GM18870 (cell line): ENCODE results near the gene COG7.
"Not testable (repeated sequence)": the region's sequence is repeated elsewhere in the genome, so short reads cannot be mapped to it uniquely, and the experiment has no call there.

ENCODE experiments used
- ATAC-seq: cut with Tn5 transposase; IDR thresholded peaks from one replicate; pipeline ENCODE4 v1.9.1; 2021; ENCODE audit warnings: moderate library complexity; ENCODE audit not compliant: unreplicated experiment

COG7 gene

DNA sequence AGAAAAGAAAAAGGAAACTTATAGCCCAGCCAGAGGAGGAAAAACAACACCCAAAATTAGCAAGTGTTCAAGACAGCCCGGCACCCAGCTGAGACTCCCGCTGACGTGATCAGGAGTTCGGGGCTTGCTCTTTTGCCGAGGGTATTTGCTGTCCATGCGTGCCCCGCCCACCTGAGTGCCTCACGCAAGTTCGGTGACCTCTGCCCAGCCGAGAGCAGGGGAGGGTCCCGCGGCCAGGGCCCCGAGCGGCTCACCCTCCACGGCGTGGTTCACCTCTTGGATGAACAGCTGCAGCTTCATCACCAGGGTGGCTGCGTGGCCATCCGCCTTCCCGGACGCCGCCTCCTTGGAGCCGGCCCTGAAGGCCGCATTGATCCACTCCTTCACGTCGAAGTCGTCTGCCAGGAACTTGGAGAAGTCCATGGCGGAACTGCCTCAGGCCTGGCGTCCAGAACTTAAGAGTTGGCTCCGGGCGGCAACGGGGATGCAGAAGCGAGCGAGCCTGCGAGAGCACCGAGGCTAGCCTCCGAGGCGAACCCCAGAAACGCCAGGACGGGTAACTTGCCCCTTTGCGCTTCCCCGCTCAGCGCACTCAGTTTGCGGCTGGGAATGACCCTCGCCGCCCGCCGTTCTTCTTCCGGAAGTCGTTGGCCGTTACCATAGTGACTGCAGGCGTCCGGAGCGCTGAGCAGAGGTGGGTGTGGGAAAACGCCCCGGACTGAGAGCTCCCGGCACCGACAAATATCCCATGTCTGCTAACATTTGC lies at the start of gene COG7:
COG7 (minus strand) TSS at position 618 of the 766 bp plus-strand sequence; CDS start at position 423, 195 bp downstream.
- peak; percentile 63 for ATAC-seq

DNA sequence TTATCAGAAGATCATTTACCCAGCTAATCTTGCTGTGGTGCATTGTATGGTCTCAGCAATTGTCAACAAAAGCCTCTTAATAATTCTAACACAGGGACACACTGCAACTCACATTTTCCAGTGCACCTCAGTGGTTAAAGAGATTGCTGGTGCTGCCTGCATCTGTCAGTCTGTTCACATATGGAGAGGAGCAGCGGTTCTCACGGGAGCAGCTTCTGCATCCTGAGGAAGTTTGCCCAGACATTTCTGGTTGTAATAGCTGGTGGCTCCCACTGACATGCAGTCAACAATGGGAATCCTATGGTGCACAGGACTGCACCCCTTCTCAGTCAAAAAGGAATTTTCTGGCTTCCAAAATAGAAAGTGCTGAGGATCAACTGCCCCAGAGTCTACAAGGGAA lies 49.5 kb upstream of the COG7 start:
- no peak for ATAC-seq

DNA sequence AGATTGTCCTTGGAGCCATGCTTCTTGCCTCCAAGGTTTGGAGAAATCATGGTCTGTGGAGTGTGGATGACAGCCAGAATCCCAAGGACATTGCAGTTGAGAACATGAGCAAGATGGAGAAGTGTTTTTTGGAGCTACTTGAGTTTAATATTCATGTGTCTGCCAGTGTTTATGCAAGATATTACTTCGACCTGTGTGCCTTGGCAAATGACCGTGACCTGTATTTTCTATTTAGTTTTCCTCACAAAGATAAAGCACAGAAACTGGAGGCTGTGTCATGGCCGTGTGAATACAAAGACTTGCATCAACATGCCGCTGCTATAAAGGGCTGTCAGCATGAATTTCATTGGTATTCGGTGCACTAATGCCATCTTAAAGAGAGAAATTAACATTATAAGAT lies 48.3 kb upstream of the COG7 start:
- no peak for ATAC-seq

DNA sequence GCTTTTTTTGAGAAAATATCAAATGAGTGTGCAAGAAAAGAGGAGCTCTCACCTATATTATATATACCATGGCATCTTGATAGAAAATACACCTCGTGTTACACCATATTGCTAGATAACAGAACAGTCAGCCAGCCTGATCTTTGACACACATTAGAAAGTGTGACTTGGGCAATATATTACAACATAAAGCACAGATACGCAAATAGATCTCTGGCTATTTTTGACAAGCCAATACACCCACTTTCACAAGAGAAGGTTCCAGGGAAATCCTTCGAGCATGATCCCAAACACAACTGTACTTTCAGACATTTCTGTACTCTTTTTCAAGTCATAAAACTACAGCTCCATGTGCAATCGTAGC lies 47.9 kb upstream of the COG7 start:
- no peak for ATAC-seq

DNA sequence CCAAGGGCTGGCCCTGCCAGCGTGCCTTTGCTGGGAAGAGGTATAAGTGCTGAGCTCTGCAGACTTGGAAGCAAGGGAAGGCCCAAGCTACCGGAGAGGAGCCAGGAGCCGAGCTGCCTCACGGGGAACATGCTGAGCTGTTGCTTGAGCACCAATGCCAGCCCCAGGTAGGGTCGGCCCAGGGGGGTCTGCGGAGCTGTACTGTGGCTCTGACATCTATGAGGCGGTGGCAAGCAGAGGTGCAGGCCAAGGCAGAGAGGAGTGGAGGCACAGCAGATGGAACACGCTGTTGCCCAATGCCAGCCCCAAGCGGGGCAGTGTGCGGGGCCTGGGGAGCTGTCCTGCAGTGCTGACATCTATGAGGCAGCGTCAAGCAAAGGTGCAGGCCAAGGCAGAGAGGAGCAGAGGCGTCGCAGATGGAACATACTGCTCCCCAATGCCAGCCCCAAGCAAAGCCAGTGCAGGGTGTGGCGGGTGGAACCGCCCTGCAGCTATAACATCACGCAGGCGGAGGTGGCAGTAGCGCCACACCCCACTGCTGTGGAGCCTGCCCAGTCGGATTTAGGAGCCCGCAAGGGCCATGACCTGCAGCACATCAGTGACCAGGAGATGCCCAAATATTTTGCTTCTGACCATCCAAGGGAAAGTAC lies 47.3 kb upstream of the COG7 start:
- ATAC-seq: no peak

DNA sequence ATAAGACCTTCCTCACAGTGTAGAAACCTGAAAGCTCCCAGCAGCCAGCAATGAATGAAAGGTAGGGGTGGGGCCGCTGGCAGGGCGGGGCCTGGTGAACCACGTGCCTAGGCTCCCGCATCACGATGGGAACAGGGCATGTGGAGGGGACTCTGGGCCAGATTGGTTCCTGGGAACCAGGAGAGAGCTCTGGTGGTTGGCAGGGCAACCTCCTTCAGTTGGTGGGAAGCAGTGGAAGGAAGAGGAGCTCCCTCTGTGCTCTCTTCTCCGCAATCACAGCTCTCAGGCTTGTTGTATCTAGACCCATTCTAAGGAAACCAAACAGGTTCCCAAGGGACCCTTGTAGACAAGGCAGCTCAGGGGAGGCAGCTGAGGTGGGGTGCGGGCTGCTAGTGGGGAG lies 46.8 kb upstream of the COG7 start:
- no peak for ATAC-seq

DNA sequence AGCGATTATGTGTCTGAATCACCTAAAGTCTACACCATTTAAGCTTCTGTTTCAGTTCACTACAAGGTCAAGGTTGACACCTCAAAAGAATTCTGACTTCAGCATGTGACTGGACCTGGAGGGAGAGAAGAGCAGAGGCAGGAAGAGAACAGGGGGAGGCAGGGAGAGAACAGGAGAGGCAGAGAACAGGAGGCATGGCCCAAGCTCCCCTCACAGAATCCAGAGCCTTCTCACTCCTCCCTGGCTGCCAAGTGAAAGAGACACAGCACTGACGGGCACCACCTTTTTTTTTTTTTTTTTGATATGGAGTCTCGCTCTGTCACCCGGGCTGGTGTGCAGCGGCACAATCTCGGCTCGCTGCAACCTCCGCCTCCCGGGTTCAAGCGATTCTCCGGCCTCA lies 45.9 kb upstream of the COG7 start:
- no peak for ATAC-seq

DNA sequence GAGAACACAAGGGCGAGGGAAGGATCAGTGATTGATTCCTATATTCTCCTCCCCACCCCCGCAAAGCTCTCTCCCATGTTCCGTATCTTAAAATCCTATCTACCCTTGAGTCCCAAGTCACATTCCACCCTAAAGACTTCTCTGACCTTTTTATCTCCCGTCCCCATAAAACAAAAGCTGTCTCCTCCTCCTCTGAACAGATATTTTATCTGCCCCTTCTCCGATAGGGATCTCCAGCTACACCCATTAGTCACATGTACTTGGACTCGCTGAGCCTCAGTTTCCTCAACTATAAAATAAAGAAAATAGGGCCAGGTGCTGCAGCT lies 44.5 kb upstream of the COG7 start:
- ATAC-seq: no peak

DNA sequence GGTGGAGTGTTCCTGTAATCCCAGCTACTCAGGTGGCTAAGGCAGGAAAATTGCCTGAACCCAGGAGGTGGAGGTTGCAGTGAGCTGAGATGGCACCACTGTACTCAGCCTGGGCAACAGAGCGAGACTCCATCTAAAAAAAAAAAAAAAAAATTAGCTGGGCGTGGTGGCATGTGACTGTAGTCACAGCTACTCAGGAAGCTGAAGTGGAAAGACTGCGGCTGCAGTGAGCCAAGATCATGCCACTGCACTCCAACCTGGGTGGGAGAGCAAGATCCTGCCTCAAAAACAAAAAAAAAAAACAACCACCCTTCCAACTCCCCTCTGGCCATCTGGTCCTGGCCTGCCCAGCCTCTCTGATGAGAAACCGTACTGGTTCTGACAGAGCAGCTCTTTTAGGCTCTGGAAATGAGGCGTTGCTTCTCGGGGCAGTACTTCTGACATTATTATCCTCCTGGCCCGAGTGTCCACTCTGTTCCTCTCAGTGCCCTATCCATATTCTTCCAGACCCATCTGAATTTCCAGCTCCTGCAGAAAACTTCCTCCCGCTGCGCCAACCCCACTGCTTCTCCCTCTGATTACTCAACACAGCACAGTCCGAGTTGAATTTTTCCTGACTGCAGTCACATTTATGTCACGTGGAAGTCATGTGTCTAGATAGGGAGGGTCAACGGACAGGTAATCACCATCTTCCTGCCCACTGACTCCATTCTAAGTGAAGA lies 44.0 kb upstream of the COG7 start:
- no peak for ATAC-seq

DNA sequence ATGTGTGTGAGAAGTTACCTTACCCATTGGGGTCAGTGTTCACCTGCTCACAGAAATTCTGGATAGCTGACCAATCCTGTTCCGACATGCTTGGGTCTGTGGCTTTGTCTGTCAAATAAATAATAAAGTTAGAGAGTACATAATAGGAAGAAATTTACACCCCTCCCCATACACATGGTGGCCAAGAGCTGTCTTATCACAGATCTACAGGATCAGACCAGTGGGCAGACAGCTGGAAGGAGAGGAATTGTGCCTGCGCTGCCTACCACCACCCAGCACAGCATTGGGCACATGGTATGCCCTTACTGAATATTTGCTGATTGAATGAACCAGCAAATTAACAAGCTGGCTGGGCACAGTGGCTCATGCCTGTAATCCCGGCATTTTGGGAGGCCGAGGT lies 42.7 kb upstream of the COG7 start:
- no peak for ATAC-seq

DNA sequence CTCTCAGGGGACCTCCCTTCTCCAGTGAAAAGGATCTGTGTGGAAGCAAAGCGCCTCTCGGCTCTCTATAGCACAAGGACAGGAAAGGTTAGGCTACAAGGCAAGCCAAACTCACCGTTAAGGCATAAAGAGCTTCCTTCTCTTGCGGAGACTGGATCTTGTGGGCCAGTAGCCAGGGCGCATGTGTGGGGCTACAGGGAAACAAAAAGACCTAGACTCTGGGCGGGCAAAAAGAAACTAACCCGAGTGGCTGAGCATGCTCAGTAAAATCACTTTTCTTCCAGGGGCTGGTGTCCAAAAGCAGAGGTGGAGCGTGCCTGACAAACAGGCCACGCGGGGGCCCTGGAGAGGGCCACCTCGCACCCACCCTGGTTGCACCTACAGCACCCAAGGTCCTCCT lies 41.2 kb upstream of the COG7 start:
- no peak for ATAC-seq

DNA sequence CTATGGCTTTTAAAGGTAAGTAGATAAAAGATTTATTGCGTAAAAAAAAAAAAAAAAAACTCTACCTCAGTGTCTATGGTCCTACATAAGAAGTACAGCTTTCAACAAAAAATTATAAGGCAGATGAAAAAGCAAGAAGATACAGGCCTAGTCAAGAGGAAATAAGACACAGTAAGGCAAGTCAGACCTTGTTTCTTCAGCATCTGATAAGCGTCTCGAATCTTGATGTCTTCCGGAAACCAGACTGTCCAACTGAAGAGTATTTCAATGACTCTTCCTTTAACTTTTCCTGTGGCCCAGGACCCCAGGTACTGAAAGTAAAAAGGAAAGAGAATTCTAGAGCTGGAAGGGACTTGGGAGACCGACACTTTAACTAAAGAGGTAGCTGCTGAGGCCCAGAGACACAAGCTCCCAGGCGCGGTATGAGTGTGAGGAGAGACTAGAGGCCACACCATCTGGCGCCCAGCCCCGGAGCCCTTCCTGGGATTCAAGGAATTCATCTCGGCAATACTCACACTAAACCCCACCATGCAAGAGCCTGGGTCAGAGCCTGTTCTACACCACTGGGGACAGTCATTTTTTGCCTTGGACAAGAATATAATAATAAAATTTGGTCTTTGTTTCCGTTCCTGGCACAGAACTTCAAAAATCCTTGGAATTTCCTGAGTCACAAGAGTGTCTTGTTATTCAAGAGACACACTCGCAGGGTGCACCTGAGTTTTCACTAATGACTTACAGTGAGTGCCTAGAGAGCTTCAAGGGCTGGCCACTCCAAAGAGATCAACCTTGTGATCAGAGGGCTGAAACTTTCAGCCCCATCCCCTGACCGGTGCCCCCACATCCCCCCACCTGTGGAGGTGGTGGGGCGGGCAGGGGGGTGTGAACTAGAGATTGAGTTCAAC lies 38.8 kb upstream of the COG7 start:
- no peak for ATAC-seq

DNA sequence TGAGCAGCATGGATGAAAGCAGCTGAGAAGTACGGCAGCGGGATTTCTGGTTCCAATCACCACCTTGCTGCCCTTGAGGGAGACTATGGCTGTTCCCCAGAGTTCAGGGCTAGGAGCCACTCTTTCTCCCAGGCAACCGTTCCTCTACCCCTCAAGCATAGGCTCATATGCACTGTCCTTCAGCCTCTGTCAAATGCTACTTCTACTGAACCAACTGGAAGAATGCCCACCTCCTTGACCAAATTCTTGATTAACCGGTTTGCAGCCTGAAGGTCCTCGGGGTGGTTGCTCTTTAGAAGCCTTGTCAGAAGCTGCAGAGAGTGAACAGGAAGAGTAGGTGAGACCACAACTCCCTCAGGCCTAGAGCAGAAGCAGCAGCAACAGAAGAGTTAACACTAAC lies 33.5 kb upstream of the COG7 start:
- ATAC-seq: no peak

DNA sequence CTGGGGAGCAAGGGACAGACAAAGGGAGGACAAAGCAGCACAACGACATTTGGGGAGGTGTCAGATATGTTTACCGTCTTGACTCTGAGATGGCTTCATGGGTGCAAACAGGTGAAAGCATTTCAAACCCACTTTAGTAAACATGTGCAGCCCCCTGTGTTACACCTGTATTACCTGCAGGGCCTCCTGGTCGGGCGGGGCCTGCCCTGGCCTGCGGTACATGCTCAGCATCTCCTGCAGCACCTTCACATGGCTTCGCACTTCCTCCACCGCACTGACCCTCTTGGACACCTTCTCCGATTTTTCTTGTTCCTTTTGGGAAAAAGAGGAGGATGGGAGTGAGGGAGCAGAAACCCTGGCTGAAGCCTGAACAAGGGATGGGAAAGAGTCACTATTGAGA lies 32.9 kb upstream of the COG7 start:
- no peak for ATAC-seq

DNA sequence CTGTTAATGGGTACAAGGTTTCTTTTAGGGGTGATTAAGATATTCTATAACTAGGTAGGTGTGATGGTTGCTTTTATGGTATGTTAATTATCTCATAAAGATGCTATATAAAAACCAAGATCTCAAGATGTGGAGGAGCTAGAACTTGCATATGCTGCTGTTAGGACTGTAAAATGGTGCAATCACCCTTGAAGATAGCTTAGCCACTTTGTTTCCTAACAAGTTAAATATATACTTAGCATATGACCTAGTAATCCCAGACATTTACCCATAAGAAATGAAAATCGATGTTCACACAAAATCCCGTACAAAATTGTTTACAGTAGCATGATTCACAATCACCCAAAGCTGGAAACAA lies 32.2 kb upstream of the COG7 start:
- ATAC-seq: no peak

DNA sequence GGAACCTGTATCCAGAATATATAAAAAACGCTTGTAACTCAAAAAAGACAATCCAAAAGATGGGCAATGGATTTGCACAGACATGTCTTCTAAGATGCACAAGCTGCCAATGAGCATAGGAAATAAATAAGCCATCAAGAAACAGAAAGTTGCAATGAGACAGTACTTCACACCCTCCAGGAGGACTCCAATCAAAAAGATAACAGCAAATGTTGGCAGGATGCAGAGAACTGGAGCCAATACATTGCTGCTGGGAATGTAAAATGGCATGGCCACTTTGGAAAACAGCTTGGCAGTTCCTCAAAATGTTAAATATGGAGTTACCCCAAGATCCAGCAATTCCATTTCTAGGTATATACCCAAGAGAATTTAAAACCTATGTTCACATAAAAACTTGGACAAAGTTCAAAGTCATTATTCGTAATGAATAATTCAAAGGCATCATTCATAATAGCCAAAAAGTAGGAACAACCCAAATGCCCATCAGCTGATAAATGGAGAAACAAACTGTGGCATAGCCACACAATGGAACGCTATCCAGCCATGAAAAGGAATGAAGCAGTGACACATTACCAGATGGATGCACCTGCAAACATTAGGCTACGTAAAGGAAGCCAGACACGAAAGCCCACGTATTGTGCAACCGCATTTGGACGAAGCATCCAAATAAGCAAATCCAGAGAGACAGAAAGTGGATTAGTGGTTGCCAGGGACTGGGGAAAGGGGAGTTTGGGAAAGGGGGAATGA lies 31.7 kb upstream of the COG7 start:
- ATAC-seq: no peak

DNA sequence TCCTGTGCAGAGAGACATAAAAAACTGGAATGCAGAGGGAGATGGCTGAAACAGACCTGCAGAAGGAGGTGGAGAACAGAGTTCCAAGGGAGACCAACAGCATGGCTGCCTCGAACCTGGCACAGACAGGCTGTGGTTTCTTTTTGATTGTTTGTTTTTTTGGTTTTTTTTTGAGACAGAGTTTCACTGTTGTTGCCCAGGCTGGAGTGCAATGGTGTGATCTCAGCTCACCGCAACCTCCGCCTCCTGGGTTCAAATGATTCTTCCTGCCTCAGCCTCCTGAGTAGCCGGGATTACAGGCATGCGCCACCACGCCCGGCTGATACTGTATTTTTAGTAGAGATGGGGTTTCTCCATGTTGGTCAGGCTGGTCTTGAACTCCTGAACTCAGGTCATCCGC lies 30.5 kb upstream of the COG7 start:
- not testable (repeated sequence) for ATAC-seq

DNA sequence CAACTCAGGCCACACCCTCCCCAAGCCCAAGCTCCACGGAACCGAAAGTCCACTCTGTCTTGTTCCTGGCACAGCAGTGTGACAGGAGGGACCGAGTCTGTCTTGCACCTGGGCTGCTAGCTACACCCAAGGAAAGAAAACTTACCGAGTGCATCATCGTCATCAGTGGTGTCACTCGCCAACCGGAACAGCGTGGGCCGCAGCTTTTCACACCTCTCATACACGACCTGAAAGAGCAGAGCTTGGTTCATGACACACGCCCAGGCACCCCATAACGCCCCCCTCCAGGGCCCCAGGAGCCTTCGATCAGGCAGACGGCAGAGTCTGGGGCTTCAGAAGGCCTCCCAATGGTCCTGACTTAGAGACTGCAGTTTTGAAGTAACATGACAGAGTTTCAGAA lies 29.8 kb upstream of the COG7 start:
- ATAC-seq: no peak

DNA sequence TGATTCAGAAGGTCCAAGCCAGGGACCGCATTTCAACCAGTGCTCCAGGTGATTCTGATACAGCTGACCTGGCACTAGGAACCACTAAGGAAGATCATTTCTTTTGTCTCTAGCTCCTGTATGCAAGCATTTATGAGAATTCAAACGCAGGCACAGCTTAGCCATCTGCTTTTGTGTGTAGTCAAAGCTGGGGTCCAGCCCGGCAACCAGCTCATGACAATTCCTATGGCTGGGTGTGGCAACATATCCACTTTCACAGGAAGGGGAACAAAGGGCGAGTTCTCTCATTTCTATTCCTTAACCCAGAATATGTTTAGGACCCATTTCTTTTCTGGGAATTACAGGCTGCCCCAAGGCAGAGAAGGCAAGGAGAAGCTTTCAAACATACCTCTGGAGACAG lies 27.3 kb upstream of the COG7 start:
- no peak for ATAC-seq

DNA sequence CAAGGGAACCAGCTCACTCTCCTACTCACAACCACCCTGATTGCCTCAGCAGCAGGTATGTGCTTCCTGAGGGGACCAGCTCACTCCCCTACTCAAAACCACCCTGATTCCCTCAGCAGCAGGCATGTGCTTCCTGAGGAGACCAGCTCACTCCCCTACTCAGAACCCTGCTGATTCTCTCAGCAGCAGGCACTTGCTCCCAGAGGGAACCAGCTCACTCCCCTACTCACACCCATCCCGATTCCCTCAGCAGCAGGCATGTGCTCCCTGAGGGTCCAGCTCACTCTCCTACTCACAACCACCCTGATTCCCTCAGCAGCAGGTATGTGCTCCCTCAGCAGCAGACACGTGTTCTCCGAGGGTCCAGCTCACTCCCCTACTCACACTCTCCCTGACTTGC lies 26.1 kb upstream of the COG7 start:
- ATAC-seq: no peak

DNA sequence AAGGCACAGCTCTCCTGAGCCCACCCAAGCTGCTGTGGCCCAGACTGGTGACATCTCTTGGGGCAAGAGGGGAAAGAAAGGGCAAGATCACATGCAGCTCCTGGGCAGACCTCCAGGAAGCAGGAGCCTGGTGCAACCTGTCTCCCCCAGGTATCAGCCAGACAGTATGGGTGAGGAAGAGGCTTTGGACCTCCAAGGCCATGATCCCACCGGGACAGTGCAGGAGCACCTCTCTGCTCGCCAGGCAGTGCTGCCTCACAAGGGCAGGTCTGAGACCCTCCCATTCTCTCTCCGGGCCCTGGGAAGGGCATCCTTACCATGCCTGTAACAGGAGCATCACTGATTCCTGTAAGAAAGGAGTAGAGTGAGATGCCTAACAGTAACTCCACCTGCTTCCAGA lies 25.6 kb upstream of the COG7 start:
- no peak for ATAC-seq
